GM21786 (cell line): ENCODE measurements around the gene WDR4.
"Not testable (repeated sequence)": the region's sequence is repeated elsewhere in the genome, so short reads cannot be mapped to it uniquely, and the experiment has no call there.

Source experiments
- ATAC-seq: cut with Tn5 transposase; IDR thresholded peaks from one replicate; pipeline ENCODE4 v1.9.1; 2021; ENCODE audit not compliant: unreplicated experiment

Gene WDR4

DNA sequence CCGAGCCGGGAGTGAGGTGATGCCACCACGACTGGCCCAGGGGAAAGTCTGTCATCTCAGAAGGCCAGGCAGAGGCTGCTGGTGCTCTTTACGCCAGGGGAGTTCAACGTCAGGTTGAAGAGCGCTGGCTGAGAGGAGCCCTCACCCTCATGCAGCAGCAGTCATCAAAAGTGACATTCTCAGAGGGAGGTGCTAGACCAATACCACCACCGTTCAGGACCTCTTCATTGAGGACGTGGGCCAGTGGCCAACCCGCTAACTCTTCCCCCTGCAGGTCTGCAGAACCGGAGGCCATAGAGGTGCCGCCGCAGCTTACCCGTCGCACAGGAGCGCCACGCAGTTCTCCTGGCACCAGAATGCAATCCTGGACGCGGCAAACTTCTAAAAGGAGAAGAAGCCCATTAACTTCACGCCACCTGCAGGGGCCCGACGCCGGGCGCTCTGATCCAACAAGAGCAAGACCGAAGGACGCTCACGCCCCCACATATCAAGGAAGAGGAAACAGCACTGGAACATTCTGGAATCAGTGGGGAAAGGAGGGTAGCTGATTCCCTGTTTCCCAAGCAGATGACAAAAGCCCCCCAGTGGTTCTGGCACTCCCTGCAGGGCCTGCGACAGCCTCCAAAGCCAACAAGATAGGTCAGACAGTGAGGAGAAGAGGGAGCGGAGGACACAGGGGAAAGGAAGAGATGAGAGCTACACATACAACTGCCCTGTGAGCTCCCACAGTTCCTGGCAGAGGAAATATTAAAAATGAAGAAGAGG, 24.9 kb downstream of the WDR4 start:
- no peak for ATAC-seq

DNA sequence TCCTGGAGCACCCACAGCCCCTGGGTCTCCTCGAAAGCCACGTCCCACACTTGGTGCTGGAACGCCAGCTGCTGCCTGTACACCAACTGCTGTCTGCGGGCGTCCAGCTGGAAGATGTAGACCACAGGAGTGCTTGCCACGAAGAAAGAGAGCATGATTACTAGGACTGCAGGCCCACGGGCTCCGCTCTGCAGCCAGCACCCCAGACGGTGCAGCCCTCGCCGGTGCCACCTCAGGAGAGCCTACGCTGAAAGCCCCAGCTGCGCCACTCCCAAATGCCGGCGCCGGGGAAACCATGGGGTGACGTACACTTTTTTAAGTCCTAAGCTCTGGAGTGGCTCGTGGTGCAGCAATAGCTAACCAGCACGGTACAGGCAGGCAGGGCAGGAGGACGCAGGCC, 25.7 kb downstream of the WDR4 start:
- no peak for ATAC-seq

DNA sequence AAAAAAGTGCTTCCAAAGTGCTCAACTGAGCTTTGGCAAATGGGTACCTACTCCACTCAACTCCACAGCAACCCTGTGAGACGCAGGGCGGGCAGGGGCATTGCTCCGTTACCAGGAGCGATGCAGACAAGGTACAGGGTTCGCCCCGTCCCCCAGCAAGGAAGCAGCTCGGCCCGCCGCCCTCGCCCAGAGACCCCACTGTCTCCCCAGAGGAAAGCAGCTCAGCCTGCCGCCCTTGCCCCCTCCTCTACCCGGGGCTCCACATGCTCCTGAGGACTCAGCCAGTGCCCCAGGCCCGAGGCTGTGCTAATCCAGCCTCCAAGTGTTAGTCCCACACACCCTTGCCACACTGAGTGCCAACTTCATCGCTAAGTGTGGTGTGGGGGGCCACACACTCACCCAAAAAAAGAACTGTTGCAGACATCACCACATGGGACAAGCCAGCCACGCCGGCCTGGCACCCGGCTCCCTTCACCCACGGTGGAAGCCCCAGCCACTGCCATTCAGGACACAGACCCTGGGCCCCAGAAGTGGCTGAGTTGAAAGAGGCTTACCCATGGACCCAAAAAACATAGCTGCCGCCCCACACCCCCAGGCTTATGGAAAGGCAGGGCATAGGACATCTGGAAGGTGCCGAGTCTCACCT, 26.3 kb downstream of the WDR4 start:
- ATAC-seq: no peak

DNA sequence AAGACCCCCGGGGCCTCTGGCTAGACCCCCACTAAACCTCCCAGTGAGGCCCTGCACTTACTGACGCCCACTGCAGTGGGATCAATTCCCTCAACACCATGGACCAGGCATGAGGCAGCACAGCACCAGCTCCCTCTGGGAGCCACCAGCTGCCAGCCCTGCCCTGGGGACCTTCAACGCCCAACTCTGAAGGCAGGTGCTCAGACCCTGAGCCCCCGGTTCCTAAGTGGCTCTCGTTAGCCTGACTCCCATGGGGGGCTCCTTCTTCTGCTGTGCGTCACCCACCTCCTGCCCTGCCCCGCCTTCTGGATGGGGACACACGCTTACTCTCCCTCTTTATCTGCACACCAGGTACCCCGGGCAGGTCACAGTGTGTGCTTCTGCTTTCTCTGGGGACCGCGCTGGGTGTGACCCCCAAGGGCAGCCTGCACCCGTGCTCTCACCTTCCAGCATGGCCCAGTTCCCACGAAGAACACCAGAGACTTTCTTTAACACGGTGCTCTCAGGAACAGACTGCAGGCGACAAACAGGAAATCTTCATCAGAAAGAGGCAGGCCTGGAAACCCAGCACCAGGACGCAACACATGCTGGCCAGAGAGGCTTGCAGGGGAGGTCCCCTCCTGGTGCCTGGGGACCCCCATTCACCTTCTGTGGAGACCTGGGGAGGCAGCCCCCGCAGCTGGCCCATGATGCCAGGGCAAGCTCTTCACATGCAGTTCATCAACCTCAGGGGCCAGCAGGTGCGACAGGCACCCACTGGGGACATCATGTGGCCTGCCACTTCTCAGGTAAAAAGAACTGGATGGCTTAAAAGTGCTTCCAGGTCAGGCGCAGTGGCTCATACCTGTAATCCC, 27.3 kb downstream of the WDR4 start:
- no peak for ATAC-seq

DNA sequence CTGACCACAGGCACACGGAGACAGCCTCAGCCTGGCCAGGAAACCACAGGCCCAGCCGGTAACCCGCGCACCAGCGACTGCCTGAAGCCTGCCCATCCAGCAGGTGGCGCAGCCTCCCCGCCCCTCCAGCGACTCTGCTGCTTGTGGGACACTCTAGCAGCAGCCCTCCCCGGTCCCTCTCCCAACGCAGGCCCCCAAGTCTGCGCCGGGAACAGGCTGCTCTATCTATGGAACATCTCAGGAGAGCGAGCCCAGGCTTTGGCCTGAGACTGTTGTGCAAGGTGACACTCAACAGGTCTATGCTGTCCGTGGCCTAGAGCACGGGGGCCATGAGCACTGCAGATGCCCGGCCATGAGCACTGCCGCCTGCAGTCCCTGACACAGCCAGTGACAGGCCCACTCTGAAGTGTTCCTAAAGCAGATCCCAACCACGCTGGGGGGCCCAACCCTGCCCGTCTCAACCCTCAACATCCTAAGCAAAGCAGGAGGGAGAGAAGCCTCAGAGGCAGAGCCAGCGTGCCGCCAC, 28.4 kb downstream of the WDR4 start:
- ATAC-seq: no peak

DNA sequence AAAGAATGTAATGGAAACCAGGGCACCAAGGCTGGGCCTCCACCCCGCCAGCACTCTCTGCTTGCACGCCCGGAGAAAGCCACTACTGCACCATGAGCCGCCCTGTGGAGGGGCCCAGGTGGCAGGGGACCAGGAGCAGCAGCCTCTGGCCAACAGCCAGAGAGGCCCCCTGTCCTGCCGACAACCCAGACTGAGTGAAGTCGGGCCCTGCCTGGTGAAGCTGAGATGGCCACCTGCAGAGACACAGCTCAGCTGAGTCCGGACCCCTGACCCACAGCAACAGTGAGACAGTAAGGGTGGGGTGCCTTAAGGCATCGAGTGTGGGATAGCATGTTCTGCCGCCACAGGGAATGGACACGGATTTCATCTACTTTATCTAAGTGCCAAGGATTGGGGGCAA, 28.9 kb downstream of the WDR4 start:
- ATAC-seq: no peak

DNA sequence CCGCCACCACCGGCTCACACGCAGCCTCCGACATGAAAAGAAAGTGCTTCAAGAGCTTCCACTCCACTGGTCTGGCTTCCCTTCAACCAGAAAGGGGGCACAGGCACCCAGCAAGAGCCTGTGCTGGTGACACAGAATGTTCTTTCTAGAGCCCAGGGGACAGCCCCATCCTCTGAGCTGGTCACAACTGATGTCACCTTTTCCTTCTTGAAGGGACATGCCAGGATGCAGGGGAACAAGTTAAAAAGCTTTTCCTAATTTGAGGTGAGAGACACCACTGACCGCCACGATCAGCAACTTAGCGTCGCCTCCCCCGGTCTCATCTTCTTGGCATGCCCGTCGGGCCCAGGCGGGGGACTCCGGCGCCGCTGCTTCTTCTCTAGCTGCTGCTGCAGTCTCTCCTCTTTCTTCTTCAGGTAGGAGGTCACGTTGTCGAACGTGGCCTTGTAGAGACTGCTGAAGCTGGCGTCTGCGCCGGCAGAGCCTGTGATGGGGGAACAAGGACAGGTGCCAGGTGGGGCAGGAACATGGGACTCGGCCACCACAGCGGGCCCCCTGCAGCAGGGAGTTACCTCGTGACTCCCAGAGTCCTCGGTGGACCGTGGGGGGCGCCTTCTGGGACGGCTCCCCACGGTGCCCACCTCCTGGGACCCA, 29.5 kb downstream of the WDR4 start:
- no peak for ATAC-seq

DNA sequence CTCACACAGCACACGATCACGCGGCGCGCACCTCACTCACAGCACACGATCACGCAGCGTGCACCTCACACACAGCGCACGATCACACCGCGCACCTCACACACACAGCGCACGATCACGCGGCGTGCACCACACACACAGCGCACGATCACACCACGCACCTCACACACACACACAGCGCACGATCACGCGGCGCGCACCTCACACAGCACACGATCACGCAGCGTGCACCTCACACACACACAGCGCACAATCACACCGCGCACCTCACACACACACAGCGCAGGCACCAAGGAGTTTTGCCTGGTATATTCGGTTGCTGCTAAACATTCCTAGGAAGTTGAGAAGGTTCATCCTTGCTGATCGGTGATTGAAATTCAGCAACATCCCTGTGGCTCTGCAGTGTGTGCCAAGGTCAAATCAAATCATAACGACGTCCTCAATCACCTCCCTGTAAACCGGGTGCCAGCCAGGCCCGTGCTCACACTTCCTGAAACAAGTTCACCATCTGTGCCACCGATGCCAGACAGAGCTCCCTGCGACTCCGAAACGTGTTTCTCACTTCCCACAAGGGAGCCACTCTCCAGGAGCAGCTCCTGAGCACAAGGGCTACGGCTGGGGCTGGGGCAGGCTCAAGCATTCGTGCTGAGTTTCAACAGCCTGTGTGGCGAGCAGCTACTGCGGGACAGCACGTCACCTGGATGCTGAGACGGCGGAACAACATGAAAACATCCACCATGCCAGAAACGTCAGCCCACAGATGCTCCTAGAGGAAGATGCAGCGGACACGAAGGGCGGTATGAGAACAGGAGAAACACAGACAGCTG, 30.2 kb downstream of the WDR4 start:
- no peak for ATAC-seq

DNA sequence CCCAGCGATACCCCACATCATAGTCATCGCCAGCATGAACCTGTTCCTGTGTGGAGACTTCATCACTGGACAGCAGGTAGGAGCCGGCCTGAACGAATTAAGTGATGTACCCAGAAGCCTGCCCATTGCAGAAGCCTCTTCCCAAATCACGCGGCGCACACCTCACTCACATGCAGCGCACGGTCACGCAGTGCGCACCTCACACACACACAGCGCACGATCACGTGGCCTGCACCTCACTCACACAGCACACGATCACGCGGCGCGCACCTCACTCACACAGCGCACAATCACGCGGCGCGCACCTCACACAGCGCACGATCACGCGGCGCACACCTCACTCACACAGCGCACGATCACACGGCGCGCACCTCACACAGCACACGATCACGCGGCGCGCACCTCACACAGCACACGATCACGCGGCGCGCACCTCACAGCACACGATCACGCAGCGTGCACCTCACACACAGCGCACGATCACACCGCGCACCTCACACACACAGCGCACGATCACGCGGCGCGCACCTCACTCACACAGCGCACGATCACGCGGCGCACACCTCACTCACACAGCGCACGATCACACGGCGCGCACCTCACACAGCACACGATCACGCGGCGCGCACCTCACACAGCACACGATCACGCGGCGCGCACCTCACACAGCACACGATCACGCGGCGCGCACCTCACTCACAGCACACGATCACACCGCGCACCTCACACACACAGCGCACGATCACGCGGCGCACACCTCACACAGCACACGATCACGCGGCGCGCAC, 31.0 kb downstream of the WDR4 start:
- ATAC-seq: not testable (repeated sequence)

DNA sequence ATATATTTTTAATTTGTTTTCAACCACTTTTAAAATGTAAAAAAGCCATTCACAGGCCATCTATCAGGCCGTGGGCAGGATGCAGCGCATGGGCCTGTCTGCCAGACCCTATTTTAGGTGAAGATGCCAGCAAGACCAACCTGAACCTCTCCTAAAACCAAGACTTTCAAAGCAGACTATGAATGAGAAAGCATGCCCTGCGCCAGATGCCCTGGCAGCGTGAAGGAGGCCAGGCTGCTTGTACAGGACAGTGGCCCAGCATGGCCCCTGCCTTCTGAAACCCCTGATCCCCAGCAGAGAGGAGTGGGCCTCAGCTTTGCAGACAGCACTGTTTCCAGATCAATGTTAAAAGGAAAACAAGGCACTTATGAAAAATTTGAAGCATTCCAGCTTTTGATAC, 31.6 kb downstream of the WDR4 start:
- ATAC-seq: no peak

DNA sequence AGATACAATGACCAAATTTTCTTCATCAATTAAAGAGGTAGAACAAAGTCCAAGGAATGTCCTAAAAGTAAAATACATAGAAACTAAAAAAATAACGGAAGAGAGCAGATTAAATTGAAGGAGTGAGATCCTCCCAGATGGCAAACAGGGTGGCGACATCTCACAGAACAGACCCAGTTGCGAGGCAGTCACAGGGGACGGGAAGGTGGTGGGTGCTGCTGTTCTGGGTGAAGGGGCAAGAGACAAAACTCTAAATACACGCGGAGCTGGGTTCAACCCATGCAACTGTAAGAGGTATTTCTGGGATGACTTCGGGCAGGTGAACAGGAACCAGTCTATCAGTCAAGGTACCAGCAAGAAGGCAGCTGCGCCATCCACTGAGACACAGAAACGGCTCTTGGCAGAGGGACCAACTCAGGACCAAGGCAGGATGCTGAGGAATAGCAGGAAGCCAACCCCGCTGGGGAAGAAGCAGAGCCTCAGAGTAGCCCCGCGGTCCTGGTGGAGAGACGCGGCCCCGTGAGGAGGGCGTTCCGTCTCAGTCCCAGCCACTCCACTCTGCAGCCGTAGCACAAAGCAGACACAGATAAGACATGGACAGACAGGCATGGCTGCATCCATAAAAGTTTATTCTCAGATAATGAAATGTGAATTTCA, 32.2 kb downstream of the WDR4 start:
- no peak for ATAC-seq

DNA sequence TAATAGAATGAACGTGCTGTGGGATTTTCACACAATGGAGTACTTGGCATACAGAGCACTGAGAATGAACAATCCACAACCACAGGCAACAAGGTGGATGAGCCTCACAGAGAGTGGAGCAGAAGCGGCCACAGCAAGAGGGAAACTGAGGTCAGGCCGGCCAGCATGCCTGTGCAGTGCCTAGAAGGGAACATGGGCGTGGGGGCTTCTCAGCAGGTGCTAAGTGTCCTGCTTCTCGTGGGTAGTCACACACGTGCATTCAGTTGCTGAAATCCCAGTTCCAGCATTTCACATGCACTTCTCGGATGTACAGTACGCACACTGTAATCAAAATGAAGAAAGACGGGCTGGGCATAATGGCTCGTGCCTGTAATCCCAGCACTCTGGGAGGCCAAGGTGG, 33.1 kb downstream of the WDR4 start:
- ATAC-seq: no peak

DNA sequence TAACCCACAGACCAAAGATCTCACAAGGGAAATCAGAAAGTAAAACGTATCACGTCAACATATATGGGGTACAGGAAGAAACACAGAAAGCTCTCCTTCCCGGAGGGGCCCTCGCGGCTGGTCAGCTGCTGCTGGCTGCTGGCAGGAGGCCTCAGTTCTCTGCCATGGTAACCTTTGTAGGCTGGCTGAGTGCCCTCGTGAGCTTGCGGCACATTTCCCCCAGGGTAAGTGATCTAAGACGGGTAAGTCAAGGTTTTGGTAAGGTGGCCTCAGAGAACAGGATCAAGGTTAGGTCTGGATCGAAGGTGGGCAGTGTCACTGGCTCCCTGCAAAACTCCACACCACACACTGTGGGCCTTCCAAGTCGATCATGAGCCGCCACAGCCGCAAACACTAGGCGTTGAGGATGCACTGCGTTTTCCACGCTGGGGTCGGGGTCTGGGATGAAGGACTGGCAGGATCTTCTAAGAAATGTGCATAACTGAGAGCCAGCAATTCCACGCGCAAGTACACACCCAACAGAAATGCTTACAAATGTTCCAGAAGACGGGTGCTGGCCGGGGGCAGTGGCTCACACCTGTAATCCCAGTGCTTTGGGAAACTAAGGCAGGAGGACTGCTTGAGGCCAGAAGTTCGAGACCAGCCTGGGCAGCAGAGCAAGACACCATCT, 33.9 kb downstream of the WDR4 start:
- ATAC-seq: no peak

DNA sequence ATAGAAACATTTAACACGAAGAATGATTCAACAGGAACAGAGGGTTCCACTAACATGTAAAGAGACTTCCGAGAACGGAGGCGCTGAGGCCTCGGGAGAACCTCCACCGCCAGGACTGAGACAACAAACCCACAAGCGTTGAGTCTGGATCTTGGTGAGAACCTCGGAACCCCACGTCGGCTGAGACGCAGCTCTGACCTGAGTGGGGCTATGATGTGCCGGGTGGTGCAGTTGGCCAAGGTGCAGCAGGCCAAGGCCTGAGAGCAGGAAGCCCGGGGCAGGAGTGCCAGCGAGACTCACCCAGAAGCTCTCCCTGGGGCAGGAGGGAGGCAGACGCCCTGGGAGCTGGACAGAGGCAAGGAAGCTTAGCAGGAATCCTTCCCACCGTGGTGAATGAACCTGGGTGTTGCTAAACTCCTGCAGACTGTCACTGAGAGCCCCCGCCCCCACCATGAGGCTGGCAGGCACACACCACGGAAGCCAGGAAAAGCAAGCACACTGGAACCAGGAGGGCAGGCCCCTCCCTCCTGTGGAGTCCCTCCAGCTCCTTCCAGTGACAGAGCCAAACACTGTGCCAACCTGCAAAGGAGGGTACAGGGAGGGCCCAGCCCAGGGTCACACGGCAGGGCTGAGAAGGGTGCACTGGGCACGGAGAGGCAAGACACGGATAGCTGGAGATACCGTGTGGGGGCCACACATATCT, 34.8 kb downstream of the WDR4 start:
- no peak for ATAC-seq

DNA sequence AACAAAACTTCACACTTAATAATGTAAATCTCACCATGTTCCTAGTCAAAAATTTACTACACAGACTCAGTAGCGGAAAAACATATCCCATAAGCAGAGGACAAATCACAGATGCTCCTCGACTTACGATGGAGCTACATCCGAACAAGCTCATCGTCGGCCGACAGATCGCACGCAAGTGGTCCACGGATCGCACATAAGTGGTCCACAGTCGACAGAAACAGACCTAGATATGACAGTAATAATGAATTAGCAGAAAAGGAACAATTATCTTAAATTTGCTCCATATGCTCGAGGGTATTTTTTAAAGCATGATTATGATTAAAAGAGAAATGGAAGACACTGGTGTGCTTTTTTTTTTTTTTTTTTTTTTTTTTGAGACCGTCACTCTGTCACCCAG, 36.3 kb downstream of the WDR4 start:
- no peak for ATAC-seq

DNA sequence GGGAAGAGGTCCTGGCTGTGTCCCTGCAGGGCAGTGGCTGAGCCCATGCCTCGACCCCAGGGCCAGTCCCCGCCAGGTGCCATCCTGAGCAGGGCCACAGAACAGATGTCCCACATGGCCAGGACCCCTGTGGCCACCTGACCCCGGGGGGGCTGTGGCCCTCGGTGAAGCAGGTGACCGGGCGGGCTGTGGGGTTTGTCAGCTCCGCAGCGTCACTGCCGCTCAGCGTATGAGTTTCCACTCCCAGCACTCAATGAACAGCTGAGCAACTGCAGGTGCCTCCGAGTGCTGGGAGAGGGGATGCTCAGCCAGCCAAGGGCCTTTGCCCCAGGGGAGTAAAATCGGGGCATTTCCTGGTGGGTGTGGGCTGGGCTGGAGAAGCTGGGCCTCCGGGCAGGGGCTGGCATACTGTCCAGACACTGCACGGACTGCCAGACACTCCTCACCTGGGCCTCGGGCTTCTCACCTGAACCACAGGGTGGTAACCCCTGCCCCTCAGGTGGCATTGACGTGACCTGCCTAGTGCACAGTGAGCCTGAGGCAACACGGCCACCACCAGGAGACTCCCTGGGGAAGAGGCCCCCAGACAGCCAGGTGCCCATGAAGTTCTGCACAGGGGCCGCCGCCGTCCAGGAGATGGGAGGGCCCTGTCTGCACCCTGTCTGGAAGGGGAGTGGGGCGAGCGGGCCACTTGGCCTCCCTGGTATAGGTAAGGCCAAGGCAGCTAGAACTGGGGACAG, 37.3 kb downstream of the WDR4 start:
- ATAC-seq: not testable (repeated sequence)
